ENCODE measurements around the gene LRP5. TPM values are rescaled to one million over a fixed set of nuclear protein-coding genes. Genes with fewer than 3 reads are reported as not detected.
A peak's percentile ranks its signal among the peaks of the same experiment; 100 is the strongest.

LRP5 gene
- total RNA-seq, 2 experiments from 2014 or later, result 2.0 to 2.9 TPM

DNA sequence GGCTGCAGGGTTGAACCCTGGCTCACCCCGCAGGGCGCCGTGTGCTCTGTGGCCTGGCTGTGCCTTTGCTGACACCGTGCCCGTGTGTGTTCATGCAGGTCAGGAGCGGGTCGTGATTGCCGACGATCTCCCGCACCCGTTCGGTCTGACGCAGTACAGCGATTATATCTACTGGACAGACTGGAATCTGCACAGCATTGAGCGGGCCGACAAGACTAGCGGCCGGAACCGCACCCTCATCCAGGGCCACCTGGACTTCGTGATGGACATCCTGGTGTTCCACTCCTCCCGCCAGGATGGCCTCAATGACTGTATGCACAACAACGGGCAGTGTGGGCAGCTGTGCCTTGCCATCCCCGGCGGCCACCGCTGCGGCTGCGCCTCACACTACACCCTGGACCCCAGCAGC, 101.2 kb downstream of the LRP5 start:
- no peak overlapping the region for H3K4me3 ChIP-seq (ENCODE audit: low read length)
- ATAC-seq (ENCODE audit: poor library complexity) (no peak), DNase-seq (no peak)
- H3K36me3 ChIP-seq (ENCODE audit: insufficient read depth, low read length), result no peaks in the 10 kb centered on the region
- H3K9me3 ChIP-seq (ENCODE audit: control insufficient read depth in 1 of 2, insufficient read depth in 1 of 2, low read length in 2 of 2), result no peaks in the 10 kb centered on the region
- ChIA-PET POLR2A (no interaction called here), CTCF (no interaction called here)
- intact Hi-C loops (cut with DNase I, micrococcal nuclease), result no loop called here
- no peaks in the 10 kb centered on the region for H3K9me3 Mint-ChIP-seq
- TF ChIP-seq, protein P1, sequence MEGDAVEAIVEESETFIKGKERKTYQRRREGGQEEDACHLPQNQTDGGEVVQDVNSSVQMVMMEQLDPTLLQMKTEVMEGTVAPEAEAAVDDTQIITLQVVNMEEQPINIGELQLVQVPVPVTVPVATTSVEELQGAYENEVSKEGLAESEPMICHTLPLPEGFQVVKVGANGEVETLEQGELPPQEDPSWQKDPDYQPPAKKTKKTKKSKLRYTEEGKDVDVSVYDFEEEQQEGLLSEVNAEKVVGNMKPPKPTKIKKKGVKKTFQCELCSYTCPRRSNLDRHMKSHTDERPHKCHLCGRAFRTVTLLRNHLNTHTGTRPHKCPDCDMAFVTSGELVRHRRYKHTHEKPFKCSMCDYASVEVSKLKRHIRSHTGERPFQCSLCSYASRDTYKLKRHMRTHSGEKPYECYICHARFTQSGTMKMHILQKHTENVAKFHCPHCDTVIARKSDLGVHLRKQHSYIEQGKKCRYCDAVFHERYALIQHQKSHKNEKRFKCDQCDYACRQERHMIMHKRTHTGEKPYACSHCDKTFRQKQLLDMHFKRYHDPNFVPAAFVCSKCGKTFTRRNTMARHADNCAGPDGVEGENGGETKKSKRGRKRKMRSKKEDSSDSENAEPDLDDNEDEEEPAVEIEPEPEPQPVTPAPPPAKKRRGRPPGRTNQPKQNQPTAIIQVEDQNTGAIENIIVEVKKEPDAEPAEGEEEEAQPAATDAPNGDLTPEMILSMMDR (IDR thresholded peaks at IDR 0.05), result no peak
- H3K27me3 Mint-ChIP-seq, result no peaks in the 10 kb centered on the region
- H3K4me1 ChIP-seq (ENCODE audit: insufficient read depth, low read length), result no peaks in the 10 kb centered on the region
- H3K27ac ChIP-seq (ENCODE audit: low read depth in 1 of 2, low read length in 2 of 2), result no peak overlapping the region
- H3K36me3 Mint-ChIP-seq (ENCODE audit: low read depth), result no peaks in the 10 kb centered on the region
- no peak overlapping the region for H3K27ac Mint-ChIP-seq
- H3K27me3 ChIP-seq (ENCODE audit: control insufficient read depth in 1 of 2, insufficient read depth in 2 of 2, low read length in 2 of 2), result no peaks in the 10 kb centered on the region
- no peak overlapping the region for H3K4me3 Mint-ChIP-seq
- H3K4me1 Mint-ChIP-seq (ENCODE audit: low read depth), result no peaks in the 10 kb centered on the region

DNA sequence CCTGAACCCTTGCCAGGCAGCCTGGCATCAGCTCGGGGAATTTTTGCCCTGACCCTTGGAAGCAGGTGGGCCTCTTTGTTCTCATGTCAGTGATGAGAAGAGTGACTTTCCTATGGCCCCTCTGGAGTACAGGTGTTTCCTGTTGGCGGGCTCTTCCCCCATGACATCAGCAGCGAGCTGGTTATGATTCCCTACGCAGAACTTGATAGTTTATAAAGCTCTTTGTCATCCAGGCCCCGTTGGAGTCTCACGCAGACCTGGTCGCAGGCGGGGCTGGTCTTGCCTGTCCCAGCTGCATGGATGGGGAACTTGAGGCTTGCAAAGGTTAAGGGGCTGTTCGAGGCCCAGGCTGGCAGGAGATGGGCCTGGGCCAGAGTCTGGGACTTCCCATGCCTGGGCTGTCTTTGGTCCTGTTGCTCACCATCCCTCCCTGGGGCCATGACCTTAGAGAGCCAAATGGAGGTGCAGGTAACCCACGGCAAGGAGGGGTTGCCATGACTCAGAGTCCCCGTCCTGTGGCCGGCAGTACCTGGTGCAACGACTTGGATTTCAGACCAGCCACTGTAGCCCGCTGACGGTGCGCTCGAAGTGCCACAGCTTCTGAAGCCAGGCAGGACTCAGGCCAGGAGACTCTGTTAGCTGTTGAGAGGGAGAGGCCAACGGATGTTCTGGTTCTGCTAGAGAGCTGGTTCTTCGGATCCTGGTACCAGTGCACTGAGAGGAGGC, 102.3 kb downstream of the LRP5 start:
- H3K4me1 Mint-ChIP-seq (ENCODE audit: low read depth), result no peaks in the 10 kb centered on the region
- intact Hi-C loops (cut with DNase I, micrococcal nuclease), result no loop called here
- H3K4me1 ChIP-seq (ENCODE audit: insufficient read depth, low read length), result no peaks in the 10 kb centered on the region
- ChIA-PET POLR2A (no interaction called here), CTCF (no interaction called here)
- no peak overlapping the region for H3K27ac ChIP-seq (ENCODE audit: low read depth in 1 of 2, low read length in 2 of 2)
- no peaks in the 10 kb centered on the region for H3K27me3 ChIP-seq (ENCODE audit: control insufficient read depth in 1 of 2, insufficient read depth in 2 of 2, low read length in 2 of 2)
- no peak overlapping the region for H3K27ac Mint-ChIP-seq
- TF ChIP-seq, protein P1 (IDR thresholded peaks at IDR 0.05), result no peak
- H3K9me3 ChIP-seq (ENCODE audit: control insufficient read depth in 1 of 2, insufficient read depth in 1 of 2, low read length in 2 of 2), result no peaks in the 10 kb centered on the region
- ATAC-seq (ENCODE audit: poor library complexity), result no peak
- no peaks in the 10 kb centered on the region for H3K36me3 ChIP-seq (ENCODE audit: insufficient read depth, low read length)
- no peak overlapping the region for H3K4me3 Mint-ChIP-seq
- no peaks in the 10 kb centered on the region for H3K27me3 Mint-ChIP-seq
- H3K9me3 Mint-ChIP-seq, result no peaks in the 10 kb centered on the region
- no peak overlapping the region for H3K4me3 ChIP-seq (ENCODE audit: low read length)
- DNase-seq, result peak in 1 of 14 experiments; percentile 8
- no peaks in the 10 kb centered on the region for H3K36me3 Mint-ChIP-seq (ENCODE audit: low read depth)

DNA sequence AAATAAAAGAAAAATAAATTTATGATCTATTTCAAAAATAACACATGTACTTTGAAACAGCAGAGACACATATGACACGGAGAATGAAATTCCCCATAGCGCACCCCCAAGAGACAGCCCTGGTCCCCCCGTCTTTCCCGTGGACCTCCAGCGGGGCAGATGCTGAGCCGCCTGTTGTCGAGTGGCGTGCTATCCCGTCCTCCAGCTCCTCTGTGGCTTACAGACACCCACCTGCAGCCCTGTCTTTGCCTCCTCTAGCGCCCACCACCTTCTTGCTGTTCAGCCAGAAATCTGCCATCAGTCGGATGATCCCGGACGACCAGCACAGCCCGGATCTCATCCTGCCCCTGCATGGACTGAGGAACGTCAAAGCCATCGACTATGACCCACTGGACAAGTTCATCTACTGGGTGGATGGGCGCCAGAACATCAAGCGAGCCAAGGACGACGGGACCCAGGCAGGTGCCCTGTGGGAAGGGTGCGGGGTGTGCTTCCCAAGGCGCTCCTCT, 103.7 kb downstream of the LRP5 start:
- H3K36me3 ChIP-seq (ENCODE audit: insufficient read depth, low read length), result no peaks in the 10 kb centered on the region
- no peak overlapping the region for H3K4me3 ChIP-seq (ENCODE audit: low read length)
- H3K9me3 ChIP-seq (ENCODE audit: control insufficient read depth in 1 of 2, insufficient read depth in 1 of 2, low read length in 2 of 2), result no peaks in the 10 kb centered on the region
- no peaks in the 10 kb centered on the region for H3K4me1 ChIP-seq (ENCODE audit: insufficient read depth, low read length)
- Mint-ChIP-seq H3K27me3 (no peaks in the 10 kb centered on the region), H3K4me1 (ENCODE audit: low read depth) (no peaks in the 10 kb centered on the region), H3K4me3 (no peak overlapping the region), H3K36me3 (ENCODE audit: low read depth) (no peaks in the 10 kb centered on the region), H3K27ac (no peak overlapping the region), H3K9me3 (no peaks in the 10 kb centered on the region)
- ATAC-seq (ENCODE audit: poor library complexity) (no peak), DNase-seq (no peak)
- intact Hi-C loops (cut with DNase I, micrococcal nuclease), result no loop called here
- ChIA-PET POLR2A (no interaction called here), CTCF (no interaction called here)
- no peak overlapping the region for H3K27ac ChIP-seq (ENCODE audit: low read depth in 1 of 2, low read length in 2 of 2)
- TF ChIP-seq, protein P1 (IDR thresholded peaks at IDR 0.05), result no peak
- H3K27me3 ChIP-seq (ENCODE audit: control insufficient read depth in 1 of 2, insufficient read depth in 2 of 2, low read length in 2 of 2), result no peaks in the 10 kb centered on the region
